Type B pancreatic cell (in vitro differentiated cells): ENCODE results near the gene SDHC. TPM values are rescaled to one million over a fixed set of nuclear protein-coding genes. Genes with fewer than 3 reads are reported as not detected.
"Not testable (repeated sequence)": the region's sequence is repeated elsewhere in the genome, so short reads cannot be mapped to it uniquely, and the experiment has no call there.

ENCODE experiments used
- DNase-seq: peaks from one replicate; pipeline ENCODE4 v3.0.0; 2021; ENCODE audit warnings: mixed read lengths; ENCODE audit not compliant: unreplicated experiment; ENCODE audit errors: extremely low spot score
- H3K27ac Mint-ChIP-seq: 2 replicates; pipeline ENCODE4 v1.8.0; 2021; ENCODE audit warnings: mild to moderate bottlenecking, mixed read lengths
- H3K27me3 Mint-ChIP-seq: 2 replicates; pipeline ENCODE4 v1.8.0; 2021; ENCODE audit warnings: mixed read lengths
- H3K36me3 Mint-ChIP-seq: 2 replicates; pipeline ENCODE4 v1.8.0; 2021; ENCODE audit warnings: mixed read lengths
- H3K4me1 Mint-ChIP-seq: one replicate; pipeline ENCODE4 v1.8.0; 2021; ENCODE audit warnings: mixed read lengths; ENCODE audit not compliant: unreplicated experiment
- H3K4me3 Mint-ChIP-seq: 2 replicates; pipeline ENCODE4 v1.8.0; 2021; ENCODE audit warnings: mild to moderate bottlenecking, mixed read lengths
- H3K9me3 Mint-ChIP-seq: 2 replicates; pipeline ENCODE4 v1.8.0; 2021; ENCODE audit warnings: mixed read lengths
- total RNA-seq: library from RNA; stranded (reverse); gene quantifications from 2 replicates; pipeline ENCODE4 v1.2.1, GENCODE V29; 2021; ENCODE audit warnings: low replicate concordance
- TF ChIP-seq, protein P1 (sequence below): fragments of 200-600 bp; sonication (generic); conservative IDR thresholded peaks from 2 replicates; pipeline ENCODE4 v1.5.0; 2021; ENCODE audit warnings: antibody characterized with exemption, mild to moderate bottlenecking

SDHC gene
- total RNA-seq, 1 donor from 2014 or later, result 206 TPM

DNA sequence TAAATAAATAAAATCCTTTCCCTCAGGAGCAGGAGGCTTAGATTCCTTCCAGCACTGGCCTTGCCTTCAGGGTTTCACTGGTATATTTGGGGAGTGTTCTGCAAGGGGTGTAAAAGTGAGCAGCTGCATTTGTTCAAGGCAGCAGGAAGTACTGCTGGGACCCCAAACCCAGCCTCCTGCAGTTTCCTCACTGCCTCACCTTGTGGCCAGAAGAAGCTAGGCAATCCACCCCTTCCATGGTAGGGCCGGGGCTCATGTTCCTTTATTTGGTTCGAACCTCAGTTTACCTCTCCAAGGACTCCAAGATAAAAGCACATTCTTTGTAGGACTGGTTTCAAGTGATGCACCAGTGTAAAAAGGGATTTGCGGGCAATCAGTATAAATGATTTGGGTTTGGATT, 74.5 kb downstream of the SDHC start:
- Mint-ChIP-seq H3K9me3 (no peaks in the 10 kb centered on the region), H3K4me3 (peak overlapping the region; percentile 94), H3K36me3 (no peaks in the 10 kb centered on the region), H3K4me1 (peaks cover 7% of the 10 kb centered on the region), H3K27me3 (no peaks in the 10 kb centered on the region), H3K27ac (no peak overlapping the region)
- no peak for DNase-seq
- TF ChIP-seq, protein P1, sequence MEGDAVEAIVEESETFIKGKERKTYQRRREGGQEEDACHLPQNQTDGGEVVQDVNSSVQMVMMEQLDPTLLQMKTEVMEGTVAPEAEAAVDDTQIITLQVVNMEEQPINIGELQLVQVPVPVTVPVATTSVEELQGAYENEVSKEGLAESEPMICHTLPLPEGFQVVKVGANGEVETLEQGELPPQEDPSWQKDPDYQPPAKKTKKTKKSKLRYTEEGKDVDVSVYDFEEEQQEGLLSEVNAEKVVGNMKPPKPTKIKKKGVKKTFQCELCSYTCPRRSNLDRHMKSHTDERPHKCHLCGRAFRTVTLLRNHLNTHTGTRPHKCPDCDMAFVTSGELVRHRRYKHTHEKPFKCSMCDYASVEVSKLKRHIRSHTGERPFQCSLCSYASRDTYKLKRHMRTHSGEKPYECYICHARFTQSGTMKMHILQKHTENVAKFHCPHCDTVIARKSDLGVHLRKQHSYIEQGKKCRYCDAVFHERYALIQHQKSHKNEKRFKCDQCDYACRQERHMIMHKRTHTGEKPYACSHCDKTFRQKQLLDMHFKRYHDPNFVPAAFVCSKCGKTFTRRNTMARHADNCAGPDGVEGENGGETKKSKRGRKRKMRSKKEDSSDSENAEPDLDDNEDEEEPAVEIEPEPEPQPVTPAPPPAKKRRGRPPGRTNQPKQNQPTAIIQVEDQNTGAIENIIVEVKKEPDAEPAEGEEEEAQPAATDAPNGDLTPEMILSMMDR, result no peak

DNA sequence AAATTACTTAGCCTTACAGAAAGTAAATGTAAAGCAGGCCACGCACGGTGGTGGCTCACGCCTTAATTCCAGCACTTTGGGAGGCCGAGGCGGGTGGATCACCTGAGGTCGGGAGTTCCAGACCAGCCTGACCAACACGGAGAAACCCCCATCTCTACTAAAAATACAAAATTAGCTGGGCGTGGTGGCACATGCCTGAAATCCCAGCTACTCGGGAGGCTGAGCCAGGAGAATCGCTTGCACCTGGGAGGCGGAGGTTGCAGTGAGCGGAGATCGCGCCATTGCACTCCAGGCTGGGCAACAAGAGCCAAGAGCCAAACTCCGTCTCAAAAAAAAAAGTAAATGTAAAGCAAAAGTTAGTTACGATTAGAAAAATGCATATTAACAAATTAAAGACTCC, 75.0 kb downstream of the SDHC start:
- Mint-ChIP-seq H3K4me3 (peak overlapping the region; percentile 94), H3K27ac (peak overlapping the region; percentile 93)
- H3K36me3 Mint-ChIP-seq, H3K4me1 Mint-ChIP-seq, H3K27me3 Mint-ChIP-seq, H3K9me3 Mint-ChIP-seq, DNase-seq: not testable (repeated sequence)

DNA sequence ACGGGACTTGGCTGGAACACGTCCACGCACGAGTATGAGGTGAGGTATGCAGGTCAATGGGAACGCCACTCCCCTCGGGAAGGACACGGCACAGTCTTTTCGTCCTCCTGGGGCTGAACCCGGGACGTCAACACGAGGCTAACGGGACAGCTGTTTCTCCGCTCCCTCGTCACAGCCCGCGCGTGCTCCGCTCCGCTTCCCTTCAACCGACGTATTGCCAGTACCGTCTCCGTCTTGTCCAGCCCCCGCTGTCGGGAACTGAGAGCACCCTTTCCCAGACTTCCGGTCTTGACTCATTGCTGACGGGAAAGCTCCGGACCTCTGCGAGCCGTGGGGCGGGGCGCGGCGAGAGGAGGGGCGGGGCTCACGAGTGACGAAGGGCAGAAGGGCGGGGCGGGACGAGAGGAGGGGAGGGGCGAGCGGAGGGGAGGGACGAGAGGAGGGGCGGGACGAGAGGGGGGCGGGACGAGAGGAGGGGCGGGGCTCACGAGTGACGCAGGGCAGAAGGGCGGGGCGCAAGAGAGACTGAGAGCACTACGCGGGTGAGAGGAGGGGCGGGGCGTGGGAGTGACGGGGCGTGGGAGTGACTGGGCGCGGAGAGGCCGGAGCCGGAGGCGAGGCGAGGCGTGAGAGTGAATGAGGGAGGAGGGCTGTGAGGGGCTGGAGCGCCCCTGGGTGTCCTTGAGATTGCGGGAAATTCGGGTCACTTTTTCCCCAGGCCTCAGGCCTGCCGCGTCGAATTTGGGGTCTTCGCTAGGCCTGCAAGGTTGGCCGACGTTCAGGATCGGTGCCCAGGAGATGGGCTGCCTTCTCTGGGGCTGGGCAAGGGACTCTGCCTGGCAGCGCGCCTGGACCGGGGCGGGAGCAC, 75.7 kb downstream of the SDHC start:
- Mint-ChIP-seq H3K36me3 (no peaks in the 10 kb centered on the region), H3K9me3 (no peaks in the 10 kb centered on the region), H3K27me3 (no peaks in the 10 kb centered on the region), H3K4me3 (peak overlapping the region; percentile 94), H3K4me1 (peaks cover 7% of the 10 kb centered on the region), H3K27ac (peak overlapping the region; percentile 93)
- peak; percentile 95 for DNase-seq
- TF ChIP-seq, protein P1, result no peak

DNA sequence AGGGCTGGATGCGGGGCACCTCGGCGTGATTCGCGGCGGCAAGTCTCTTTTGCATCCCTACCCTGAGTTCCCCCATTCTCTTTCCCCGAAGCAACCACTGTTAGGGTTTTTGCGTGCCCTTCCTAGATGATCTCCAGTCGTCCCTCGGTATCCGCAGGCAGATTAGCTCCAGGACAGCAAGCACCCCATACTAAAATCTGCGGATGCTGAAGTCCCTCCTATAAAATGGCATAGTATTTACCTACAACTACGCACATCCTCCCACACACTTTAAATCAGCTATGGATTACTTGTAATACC, 76.3 kb downstream of the SDHC start:
- Mint-ChIP-seq H3K36me3 (no peaks in the 10 kb centered on the region), H3K4me1 (peaks cover 7% of the 10 kb centered on the region), H3K27ac (peak overlapping the region; percentile 93), H3K9me3 (no peaks in the 10 kb centered on the region), H3K27me3 (no peaks in the 10 kb centered on the region), H3K4me3 (peak overlapping the region; percentile 94)
- no peak for DNase-seq
- TF ChIP-seq, protein P1, result no peak

DNA sequence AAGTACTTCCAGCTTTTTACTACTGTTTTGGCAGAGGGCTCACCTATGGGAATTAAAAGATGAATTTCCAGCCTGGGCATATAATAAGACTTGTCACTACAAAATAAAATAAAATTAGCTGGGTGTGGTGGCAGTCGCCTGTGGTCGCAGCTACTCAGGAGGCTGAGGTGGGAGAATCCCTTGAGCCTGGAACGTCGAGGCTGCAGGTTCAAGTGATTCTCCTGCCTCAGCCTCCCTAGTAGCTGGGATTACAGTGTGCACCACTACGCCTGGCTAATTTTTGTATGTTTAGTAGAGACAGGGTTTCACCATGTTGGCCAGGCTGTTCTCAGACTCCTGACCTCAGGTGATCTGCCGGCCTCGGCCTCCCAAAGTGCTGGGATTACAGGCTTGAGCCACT, 77.0 kb downstream of the SDHC start:
- H3K36me3 Mint-ChIP-seq, H3K4me1 Mint-ChIP-seq, H3K9me3 Mint-ChIP-seq, H3K27me3 Mint-ChIP-seq, DNase-seq: not testable (repeated sequence)
- peak overlapping the region; percentile 93 for H3K27ac Mint-ChIP-seq
- peak overlapping the region; percentile 94 for H3K4me3 Mint-ChIP-seq

DNA sequence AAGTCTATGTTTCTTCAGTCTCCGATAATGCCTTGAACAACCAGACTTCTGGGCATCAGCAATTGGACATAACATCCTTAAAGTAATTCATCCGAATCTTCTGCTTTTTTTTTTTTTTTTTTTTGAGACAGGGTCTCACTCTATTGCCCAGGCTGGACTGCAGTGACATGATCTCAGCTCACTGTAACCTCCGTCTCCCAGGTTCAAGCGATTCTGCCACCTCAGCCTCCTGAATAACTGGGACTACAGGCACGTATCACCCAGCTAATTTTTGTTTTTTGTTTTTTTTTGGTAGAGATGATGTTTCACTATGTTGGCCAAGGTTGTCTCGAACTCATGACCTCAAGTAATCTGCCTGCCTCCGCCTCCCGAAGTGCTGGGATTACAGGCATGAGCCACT, 77.4 kb downstream of the SDHC start:
- Mint-ChIP-seq H3K4me1 (peaks cover 7% of the 10 kb centered on the region), H3K4me3 (no peak overlapping the region), H3K36me3 (no peaks in the 10 kb centered on the region), H3K9me3 (no peaks in the 10 kb centered on the region), H3K27ac (no peak overlapping the region), H3K27me3 (no peaks in the 10 kb centered on the region)
- TF ChIP-seq, protein P1, result no peak
- no peak for DNase-seq
